Activated CD8-positive, alpha-beta memory T cell treated with anti-CD3 and anti-CD28 coated beads, Interleukin-2, amount 50 U/mL, for 24 hours (primary cell): ENCODE measurements around the gene ZNF888.
"Not testable (repeated sequence)": the region's sequence is repeated elsewhere in the genome, so short reads cannot be mapped to it uniquely, and the experiment has no call there.

Experiments used
- DNase-seq: peaks from one replicate; pipeline ENCODE4 v3.0.0-alpha.2; 2020; ENCODE audit errors: extremely low read depth

The ZNF888 gene

DNA sequence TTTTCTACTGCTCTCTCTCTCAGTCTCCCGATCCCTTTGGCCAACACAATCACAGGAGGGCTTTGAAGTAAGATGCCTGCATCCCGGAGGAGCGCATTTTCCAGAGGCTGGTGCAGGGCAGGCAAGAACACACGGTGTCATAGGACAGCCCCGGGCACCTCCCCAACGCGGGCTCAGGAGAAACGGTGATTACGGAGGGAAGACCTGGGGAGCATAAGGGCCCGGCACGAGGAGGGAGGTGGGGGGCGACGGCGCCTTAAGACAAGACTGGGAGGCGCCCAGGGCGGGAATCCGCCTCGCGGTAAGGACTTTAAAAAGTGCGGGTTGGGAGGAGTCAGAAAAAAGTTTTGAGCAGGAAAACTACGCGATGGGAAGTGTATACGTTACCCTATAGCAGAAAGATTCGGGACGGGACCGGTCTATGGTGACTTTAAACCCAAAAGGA, 18.7 kb upstream of the ZNF888 start:
- no peak for DNase-seq

DNA sequence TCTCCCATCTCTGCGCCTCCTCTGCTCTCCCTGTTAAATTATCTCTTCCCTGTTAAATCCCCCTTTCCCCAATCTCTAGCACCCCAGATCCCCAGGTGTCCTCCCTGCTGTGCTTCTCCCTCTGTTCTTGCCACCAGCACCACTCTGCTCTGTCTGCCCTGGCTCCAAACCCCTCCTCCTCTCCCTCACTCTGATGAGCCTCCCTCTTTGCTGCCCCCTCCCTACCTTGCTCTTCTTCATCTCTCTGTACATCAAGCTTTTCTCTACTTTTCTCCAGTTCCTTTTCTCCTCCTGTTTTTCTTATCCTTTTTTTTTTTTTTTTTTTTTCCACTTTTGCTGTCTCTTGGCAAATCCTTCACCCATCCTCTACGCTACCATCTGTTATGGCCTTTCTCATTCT, 18.3 kb upstream of the ZNF888 start:
- DNase-seq = not testable (repeated sequence)

DNA sequence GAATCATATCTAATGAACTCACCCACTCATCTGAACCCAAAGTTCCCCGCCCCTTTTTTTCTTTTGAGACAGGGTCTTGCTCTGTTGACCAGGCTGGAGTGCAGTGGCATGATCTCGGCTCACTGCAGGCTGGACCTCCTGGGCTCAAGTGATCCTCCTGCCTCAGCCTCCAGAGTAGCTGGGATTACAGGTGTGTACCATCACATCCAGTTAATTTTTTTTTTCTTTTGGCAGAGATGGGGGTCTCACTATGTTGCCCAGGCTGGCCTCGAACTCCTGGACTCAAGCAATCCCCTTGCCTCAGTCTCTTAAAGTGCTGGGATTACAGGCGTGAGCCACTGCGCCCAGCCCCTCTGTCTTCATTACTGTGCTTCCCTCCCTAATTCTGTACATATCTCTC, 17.7 kb upstream of the ZNF888 start:
- not testable (repeated sequence) for DNase-seq

DNA sequence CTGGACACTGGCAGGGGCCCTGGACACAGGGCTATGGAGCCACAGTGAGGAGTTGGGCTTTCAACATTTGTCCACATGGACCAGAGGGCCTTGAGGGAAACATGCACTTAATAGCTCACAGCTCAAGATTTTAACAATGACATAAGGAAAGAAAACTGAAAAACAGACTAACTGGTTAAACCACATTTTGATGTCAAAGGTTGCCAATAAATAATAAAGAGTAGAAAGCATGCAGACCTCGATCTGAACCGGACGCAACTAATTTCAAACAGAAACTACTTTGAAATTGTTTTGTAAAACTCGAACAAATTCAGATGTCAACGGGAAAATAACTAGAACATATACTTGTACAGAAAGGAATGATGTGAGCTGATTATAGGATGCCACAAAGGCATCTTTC, 15.5 kb upstream of the ZNF888 start:
- no peak for DNase-seq

DNA sequence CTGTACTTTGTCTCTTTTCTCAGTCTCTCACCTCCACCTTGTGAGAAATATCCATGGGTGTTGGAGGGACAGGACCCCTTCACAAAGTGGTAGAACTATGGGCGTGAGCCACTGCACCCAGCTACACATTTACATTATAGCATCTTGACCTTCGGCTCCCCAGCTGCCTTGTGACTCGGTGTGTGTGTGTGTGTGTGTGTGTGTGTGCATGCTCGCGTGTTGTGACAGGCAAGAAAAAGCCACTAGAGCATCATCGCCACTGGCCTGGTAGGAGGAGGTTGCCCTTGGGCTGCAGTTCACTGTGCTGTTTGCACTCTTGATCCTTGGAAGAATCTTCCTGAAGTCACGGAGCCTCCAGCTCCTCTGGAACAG, 13.7 kb upstream of the ZNF888 start:
- no peak for DNase-seq

DNA sequence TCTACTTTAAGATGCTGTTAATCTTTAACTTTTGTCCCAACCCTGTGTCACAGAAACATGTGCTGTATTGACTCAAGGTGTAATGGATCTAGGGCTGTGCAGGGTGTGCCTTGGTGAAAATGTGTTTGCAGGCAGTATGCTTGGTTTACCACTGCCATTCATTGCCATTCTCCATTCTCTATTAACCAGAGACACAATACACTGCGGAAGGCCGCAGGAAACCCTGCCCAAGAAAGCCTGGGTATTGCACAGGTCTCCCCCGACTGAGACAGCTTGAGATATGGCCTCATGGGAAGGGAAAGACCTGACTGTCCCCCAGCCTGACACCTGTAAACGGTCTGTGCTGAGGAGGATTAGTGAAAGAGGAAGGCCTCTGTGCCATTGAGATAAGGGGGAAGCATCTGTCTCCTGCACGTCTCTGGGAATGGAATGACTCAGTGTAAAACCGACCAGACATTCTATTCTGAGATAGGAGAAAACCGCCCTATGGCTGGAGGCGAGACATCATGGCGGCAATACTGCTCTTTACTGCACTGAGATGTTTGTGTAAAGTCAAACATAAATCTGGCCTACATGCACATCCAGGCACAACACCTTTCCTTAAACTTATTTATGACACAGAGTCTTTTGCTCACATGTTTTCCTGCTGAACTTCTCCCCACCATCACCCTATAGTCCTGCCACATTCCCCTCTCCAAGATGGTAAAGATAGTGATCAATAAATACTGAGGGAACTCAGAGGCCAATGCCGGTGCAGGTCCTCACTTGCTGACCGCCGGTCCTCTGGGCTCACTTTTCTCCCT, 13.1 kb upstream of the ZNF888 start:
- no peak for DNase-seq

DNA sequence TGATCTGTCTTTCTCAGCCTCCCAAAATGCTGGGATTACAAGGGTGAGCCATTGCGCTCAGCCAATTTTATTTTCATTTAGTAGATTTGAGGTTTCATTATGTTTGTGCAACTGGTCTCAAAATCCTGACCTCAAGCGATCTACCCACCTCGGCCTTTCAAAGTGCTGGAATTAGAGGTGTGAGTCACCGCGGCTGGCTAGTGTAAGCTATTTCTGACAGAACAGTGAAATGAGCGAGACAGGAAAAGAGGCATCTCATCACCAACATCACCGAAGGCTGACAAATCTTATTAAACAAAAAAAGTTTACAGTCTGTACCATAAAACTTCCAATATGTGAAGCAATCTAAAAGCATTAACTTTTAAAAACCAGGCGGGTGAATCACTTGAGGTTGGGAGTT, 12.2 kb upstream of the ZNF888 start:
- DNase-seq = no peak

DNA sequence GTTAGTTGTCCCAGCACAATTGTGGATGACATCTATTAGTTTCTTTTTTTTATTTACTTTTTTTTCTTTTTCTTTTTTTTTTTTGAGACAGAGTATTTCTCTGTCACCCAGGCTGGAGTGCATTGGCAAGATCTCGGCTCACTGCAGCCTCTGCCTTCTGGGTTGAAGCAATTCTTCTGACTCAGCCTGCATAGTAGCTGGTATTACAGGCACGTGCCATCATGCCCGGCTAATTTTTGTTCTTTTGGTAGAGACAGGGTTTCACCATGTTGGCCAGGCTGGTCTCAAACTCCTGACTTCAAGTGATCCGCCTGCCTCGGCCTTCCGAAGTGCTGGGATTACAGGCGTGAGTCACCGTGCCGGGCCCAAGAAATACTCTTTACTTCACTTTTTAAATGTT, 1.4 kb upstream of the ZNF888 start:
- not testable (repeated sequence) for DNase-seq

DNA sequence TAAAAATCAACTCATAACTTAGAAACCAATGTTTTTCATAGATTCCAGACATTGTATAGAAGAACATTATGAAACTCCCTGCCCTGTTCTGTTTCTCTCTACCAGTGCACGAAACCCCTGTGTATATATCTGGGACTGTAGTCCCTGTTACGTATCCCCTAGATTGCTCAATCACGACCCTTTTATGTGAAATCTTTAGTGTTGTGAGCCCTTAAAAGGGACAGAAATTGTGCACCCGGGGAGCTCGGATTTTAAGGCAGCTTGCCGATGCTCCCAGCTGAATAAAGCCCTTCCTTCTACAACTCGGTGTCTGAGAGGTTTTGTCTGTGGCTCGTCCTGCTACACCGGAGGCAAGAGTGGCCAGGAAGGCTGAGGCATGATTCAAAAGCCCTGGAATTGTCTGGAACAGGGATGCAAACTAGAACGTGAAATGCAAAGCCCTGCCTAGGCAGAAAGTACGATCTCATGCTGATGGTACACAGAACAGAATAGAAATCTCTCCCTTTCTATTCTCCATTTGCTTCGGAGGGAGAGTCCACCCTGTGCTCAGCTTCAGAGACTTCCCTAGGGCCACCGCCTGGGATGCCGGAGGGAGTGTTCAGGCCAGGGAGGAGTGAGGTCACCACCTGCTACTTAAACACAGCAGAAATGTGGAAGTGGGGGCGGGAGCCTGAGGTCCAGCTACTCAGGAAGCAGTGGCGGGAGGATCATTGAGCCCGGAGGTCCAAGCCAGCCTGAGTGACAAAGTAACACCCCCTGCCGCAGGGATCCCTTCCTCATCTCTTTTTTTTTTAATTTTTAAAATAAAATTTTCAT, 758 bp upstream of the ZNF888 start:
- DNase-seq = no peak

DNA sequence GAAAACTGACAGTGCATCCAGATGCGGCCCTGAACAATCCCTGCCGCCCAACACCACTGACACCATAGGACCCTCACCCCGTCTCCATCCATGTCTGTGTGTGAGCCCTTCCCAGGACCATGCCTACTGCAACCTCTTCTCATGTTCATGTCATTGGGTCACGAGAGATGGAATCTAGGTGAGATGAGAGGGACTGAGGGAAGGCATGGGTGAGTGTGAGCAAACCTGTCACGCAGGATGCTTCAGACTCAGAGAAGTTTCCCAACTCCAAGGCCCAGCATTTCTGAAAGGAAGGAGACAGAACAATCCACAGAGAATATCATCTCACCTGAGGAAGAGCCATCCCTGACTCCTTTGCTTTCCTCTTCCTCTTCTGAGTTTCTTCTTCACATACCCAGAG, 5.7 kb downstream of the ZNF888 start:
- DNase-seq = no peak

DNA sequence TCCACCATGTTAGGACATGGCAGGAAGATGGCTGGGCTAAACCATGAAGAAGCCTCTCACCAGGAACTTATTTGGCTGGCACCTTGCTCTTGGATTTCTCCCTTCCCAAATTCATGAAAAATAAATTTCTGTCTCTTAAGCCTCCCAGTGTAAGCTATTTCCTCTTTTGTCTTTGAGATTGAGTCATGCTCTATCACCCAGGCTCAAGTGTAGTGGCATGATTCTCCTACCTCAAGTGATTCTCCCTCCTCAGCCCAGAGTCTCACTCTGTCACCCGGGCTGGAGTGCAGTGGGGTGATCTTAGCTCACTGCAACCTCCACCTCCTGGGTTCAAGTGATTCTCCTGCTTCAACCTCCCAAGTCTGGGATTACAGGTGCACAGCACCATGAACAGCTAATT, 12.6 kb downstream of the ZNF888 start:
- no peak for DNase-seq

DNA sequence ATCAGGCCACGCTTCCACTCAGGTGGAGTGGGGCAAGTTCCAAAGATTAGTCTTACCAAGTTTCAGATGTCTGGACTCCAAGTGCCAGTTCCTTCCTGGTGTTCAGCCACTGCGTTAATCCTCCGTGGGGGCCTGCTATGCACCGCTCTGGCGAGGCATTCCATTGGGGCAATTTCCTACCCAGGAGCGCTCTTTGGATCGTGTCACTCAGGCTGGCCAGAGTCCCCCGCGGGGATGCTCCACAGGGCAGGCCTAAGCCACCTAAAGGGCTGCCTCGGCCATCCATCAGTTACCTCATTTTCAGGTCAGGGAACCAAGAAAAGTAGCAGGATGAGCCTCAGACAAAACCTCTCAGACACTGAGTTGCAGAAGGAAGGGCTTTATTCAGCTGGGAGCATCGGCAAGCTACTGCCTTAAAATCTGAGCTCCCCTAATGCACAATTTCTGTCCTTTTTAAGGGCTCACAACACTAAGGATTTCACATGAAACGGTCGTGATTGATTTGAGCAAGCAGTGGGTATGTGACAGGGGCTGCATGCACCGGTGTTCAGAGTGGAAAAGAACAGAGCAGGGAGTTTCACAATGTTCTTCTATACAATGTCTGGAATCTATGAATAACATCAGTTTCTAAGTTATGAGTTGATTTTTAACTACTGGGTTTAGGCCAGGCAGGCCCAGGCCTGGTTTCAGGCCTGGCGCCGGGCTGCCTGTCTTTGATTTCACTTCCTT, 19.0 kb downstream of the ZNF888 start:
- not testable (repeated sequence) for DNase-seq

DNA sequence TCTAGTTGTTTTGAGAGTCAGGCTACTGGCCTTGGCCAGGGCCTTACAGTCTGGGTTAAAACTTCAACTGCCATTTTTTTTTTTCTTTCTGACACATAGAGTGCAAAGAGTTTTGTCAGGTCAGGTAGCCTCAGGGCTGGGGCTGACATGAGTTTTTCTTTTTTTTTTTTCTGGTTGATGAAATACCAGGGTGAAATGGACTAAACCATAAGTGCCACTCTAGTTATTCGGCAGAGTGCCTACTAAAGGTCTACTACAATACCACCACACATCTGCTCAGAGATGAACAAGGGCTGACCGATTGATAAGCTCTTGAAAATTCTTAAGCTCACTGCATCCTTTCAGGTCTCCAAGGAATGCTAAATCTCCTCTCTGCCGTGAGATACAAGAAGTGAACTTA, 21.4 kb downstream of the ZNF888 start:
- no peak for DNase-seq

DNA sequence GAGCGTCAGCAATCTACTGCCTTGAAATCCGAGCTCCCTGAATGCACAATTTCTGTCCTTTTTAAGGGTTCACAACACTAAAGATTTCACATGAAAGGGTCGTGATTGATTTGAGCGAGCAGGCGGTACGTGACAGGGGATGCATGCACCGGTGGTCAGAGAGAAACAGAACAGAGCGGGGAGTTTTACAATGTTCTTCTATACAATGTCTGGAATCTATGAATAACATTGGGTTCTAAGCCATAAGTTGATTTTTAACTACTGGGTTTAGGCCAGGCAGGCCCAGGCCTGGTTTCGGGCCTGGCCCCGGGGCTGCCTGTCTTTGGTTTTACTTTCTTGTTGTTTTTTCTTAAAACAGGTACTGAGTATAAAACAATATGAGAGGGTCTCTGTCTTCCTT, 24.6 kb downstream of the ZNF888 start:
- not testable (repeated sequence) for DNase-seq

DNA sequence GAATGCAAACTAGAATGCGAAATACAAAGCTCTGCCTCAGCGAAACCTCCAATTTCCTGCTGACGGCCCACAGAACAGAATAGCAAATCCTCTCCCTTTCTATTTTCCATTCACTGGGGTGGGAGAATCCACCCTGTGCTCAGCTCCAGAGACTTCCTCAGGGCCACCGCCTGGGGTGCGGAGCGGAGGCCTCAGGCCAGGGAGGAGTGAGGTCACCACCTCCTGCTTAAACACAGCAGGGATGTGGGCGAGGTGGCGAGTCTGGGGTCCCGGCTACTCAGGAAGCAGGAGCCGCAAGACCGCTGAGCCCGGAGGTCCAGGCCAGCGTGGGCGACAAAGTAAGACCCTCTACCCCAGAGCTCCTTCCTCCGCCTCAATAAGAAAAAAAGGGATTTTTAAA, 25.1 kb downstream of the ZNF888 start:
- DNase-seq = no peak

DNA sequence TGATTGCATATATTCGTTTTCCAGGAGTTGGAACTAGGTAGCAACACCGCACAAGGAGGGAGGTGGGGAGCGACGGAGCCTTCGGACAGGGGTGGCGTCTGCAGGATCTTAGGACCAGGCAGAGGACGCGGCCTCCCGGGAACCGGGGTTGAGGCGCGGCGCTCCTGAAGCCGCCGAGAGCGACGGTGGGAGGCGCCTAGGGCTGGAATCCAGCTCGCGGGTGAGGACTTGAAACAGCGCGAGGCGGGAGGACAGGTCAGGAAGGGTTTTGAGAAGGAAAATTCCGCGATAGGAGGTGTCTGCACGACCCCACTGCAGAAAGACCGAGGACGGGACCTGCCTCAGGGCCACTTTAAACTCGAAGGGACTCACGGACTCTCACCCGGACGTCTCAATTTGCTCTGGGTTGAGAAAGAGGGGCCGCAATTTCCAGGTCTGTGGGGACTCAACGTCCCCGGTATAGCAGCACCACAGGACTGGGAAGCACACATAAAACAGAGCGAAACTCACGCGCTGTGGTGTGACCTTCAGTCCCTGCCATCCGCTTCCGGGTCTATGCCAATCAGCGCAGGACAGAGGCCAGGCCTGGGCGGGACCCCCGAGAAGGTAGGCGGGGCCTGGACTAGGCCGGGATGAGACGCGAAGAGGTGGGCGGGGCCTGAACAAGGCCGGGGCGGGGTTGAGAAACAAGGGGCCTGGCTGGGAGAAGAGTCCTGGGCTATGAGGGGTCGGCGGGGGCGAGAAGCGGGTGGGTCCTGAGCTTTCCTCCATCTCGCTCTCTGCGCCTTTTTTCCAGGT, 25.9 kb downstream of the ZNF888 start, which contains the start of gene ZNF320:
ZNF320 (minus strand) TSS at position 498 of the 798 bp plus-strand sequence. CDS start 7,380 bp downstream, outside the sequence.
- DNase-seq = peak; percentile 75

DNA sequence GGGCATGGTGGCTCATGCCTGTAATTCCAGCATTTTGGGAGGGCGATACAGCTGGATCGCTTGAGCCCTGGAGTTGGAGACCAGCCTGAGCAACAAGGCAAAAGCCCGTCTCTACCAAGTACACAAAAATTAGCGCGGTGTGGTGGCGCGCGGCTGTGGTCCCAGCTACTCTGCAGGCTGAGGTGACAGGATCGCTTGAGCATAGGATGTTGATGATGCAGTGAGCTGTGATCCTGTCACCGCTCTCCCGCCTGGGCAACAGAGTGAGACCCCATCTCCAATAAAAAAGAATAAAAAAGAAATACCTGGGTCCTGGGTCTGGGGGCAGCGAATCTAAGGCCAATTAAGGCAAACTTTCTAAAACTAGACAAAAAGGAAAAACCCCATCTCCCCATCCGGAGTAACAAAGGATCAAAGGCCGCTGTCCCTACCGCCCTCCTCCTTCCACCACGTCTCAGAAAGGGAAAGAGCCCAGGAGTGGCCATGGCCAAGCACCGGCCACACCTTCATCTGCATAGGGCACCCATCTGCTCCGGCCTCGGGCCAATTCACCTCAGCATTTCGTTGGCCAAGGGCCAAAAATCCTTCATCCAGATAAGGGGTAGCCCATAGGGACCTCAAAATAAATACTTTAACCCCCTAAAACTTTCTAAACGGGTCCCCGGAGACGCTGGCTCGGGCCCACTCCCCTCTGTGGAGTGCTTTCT, 26.6 kb downstream of the ZNF888 start:
- DNase-seq = no peak

DNA sequence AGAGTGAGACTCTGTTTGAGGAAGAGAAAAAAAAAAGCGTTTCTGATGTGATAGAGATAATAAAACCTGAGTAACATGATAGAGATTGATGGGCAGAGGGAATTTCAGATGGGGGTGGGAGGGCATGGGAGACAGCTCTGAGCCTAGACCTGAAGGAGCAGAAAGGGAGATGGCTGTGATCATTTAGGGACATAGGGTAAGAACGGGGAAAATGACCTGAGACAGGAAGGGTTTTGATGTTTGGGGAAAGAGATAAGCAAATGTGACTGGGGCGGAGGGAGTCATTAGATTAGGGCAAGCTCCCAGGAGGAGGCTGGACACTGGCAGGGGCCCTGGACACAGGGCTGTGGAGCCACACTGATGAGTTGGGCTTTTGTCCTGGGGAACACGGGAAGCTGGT, 31.9 kb downstream of the ZNF888 start:
- no peak for DNase-seq

DNA sequence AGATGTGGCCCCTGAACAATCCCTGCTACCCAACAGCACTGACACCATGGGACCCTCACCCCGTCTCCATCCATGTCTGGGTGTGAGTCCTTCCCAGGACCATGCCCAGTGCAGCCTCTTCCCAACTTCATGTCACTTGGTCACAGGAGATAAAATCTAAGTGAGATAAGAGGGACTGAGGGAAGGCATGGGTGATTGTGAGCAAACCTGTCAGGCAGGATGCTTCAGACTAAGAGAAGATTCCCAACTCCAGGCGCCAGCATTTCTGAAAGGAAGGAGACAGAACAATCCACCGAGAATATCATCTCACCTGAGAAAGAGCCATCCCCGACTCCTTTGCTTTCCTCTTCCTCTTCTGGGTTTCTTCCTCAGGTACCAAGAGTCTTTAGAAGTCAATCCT, 33.3 kb downstream of the ZNF888 start:
- no peak for DNase-seq

DNA sequence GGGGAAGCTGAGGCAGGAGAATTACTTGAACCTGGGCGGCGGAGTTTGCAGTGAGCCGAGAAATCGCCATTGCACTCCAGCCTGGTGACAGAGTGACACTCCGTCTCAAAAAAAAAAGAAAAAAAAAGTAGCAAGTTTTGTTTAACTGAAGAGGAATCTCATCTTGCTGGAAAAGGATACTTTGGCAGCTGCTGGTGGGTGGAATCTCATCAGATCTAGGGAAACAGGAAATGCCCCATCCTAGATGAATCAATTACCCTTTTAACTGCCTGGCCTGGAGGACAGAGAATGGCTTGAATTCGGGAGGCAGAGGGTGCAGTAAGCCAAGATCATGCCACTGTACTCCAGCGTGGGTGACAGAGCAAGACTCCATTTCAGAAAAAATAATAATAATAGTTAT, 34.2 kb downstream of the ZNF888 start:
- DNase-seq = no peak

DNA sequence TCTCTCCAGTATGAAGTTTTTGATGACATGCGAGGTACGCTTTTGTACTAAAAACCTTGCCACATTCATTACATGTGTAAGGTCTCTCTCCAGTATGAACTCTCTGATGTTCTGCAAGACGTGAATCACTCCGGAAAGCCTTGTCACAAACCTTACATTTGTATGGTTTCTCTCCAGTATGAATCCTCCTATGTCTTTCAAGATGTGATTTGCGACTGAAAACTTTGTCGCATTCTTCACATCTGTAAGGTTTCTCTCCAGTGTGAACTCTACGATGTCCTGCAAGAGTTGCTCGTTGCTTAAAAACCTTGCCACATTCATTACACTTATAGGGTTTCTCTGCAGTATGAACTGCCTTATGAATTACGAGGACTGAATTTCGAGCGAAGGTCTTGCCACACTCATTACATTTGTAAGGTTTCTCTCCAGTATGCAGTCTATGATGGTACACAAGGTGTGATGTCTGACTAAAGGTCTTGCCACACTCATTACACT, 42.3 kb downstream of the ZNF888 start:
- DNase-seq = no peak
